SK-N-SH treated with all-trans-retinoic acid at 6 μM for 48 hours (cell line): ENCODE data around the gene MED20.

Experiments used
- ATAC-seq: fragments of 200-7000 bp; cut with Tn5 transposase; 3 replicates; pipeline ENCODE4 v1.9.1; 2020; ENCODE audit warnings: mild to moderate bottlenecking, moderate library complexity
- ARNTL ChIP-seq: fragments of 450-650 bp; formaldehyde crosslinking; IDR thresholded peaks from 2 replicates; pipeline ENCODE4 v1.5.0; 2020; ENCODE audit warnings: low read depth, mild to moderate bottlenecking, moderate library complexity, borderline replicate concordance
- BACH2 ChIP-seq: fragments of 250-450 bp; sonication (Bioruptor Pico); IDR thresholded peaks from 2 replicates; pipeline ENCODE4 v1.9.0; 2021; ENCODE audit warnings: mild to moderate bottlenecking, borderline replicate concordance
- CSDC2 ChIP-seq: fragments of 250-450 bp; sonication (Bioruptor Pico); IDR thresholded peaks from 2 replicates; pipeline ENCODE4 v1.5.0; 2020; ENCODE audit warnings: mild to moderate bottlenecking, moderate library complexity
- CSRNP3 ChIP-seq: fragments of 250-450 bp; sonication (Bioruptor Pico); IDR thresholded peaks from 2 replicates; pipeline ENCODE4 v1.5.1; 2021; ENCODE audit warnings: mild to moderate bottlenecking, moderate library complexity
- ESRRG ChIP-seq: fragments of 250-450 bp; sonication (Bioruptor Pico); IDR thresholded peaks from 2 replicates; pipeline ENCODE4 v1.6.1; 2021; ENCODE audit warnings: mild to moderate bottlenecking
- GLIS3 ChIP-seq: fragments of 250-450 bp; sonication (Bioruptor Pico); IDR thresholded peaks from 2 replicates; pipeline ENCODE4 v1.5.0; 2020; ENCODE audit warnings: mild to moderate bottlenecking, moderate library complexity
- ISL1 ChIP-seq: fragments of 250-450 bp; sonication (Bioruptor Pico); IDR thresholded peaks from 2 replicates; pipeline ENCODE4 v2.1.2; 2022; ENCODE audit warnings: mild to moderate bottlenecking, moderate library complexity
- OSR1 ChIP-seq: fragments of 250-450 bp; sonication (Bioruptor Pico); IDR thresholded peaks from 2 replicates; pipeline ENCODE4 v1.8.0; 2022; ENCODE audit warnings: moderate library complexity, mild to moderate bottlenecking, inconsistent platforms
- PATZ1 ChIP-seq: fragments of 250-450 bp; sonication (Bioruptor Pico); IDR thresholded peaks from 2 replicates; pipeline ENCODE4 v1.8.0; 2020; ENCODE audit warnings: mild to moderate bottlenecking, moderate library complexity, borderline replicate concordance
- POU6F1 ChIP-seq: fragments of 250-450 bp; sonication (Bioruptor Pico); IDR thresholded peaks from 2 replicates; pipeline ENCODE4 v1.8.0; 2021; ENCODE audit warnings: low read depth, mild to moderate bottlenecking, moderate library complexity, borderline replicate concordance
- PPARA ChIP-seq: fragments of 250-450 bp; sonication (Bioruptor Pico); IDR thresholded peaks from 2 replicates; pipeline ENCODE4 v1.5.0; 2020; ENCODE audit warnings: mild to moderate bottlenecking, borderline replicate concordance
- RARB ChIP-seq: fragments of 250-450 bp; sonication (Bioruptor Pico); IDR thresholded peaks from 2 replicates; pipeline ENCODE4 v1.8.0; 2021; ENCODE audit warnings: mild to moderate bottlenecking, moderate library complexity
- TCF4 ChIP-seq: fragments of 250-450 bp; sonication (Bioruptor Pico); IDR thresholded peaks from 2 replicates; pipeline ENCODE4 v1.8.0; 2021; ENCODE audit warnings: mild to moderate bottlenecking, moderate library complexity, borderline replicate concordance
- TOX ChIP-seq: fragments of 250-450 bp; sonication (Bioruptor Pico); IDR thresholded peaks from 2 replicates; pipeline ENCODE4 v1.8.0; 2021; ENCODE audit warnings: mild to moderate bottlenecking, moderate library complexity, borderline replicate concordance
- TSHZ2 ChIP-seq: fragments of 250-450 bp; sonication (Bioruptor Pico); IDR thresholded peaks from 2 replicates; pipeline ENCODE4 v1.5.0; 2020; ENCODE audit warnings: mild to moderate bottlenecking, moderate library complexity
- ZC3H10 ChIP-seq: fragments of 250-450 bp; sonication (Bioruptor Pico); IDR thresholded peaks from 2 replicates; pipeline ENCODE4 v1.5.1; 2021; ENCODE audit warnings: mild to moderate bottlenecking, moderate library complexity
- ZFP3 ChIP-seq: fragments of 250-450 bp; sonication (Bioruptor Pico); IDR thresholded peaks from 2 replicates; pipeline ENCODE4 v1.5.0; 2020; ENCODE audit warnings: mild to moderate bottlenecking, moderate library complexity
- ZFP30 ChIP-seq: fragments of 450-650 bp; formaldehyde crosslinking; IDR thresholded peaks from 2 replicates; pipeline ENCODE4 v1.5.0; 2022; ENCODE audit warnings: mild to moderate bottlenecking, moderate library complexity
- ZNF565 ChIP-seq: fragments of 450-650 bp; formaldehyde crosslinking; conservative IDR thresholded peaks from 2 replicates; pipeline ENCODE4 v1.5.0; 2020; ENCODE audit warnings: low read depth, mild to moderate bottlenecking, moderate library complexity
- ZNF70 ChIP-seq: fragments of 450-650 bp; formaldehyde crosslinking; IDR thresholded peaks from 2 replicates; pipeline ENCODE4 v1.5.0; 2020; ENCODE audit warnings: mild to moderate bottlenecking, moderate library complexity
- ZNF8 ChIP-seq: fragments of 450-650 bp; formaldehyde crosslinking; IDR thresholded peaks from 2 replicates; pipeline ENCODE4 v1.5.0; 2020; ENCODE audit warnings: mild to moderate bottlenecking, moderate library complexity

MED20 gene

DNA sequence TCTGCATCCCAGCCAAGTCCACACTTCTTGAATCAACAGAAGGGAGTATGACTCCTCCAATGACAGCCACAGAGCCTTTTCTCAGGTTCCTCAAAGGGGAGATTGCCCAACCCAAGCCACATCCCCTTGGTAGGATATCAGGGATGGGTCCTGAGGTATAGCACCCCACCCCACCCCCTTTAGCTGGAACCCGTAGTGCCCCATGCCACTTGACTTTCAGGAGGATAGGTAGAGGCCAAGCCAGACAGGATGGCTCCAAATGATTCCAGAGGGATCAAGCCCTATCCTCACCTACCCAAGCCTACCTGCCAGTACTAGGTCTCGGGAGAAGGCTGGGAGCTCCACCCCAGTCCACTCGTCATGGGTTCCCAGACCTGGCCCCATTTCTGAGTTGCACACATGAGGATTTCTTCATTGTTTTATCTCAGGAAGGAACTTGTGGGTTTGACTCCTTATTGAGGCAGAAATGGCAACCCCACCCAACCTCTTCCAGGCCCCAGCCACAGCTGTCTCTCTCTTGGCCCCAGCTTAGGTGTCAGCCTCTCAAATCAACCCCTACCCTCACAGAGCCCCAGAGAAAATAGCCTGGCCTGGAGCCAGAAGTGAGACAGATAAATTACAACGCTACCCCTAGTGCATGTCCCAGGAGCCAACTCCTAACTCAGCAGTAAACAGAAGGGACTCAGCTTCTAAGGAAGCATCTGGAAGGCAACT is 17.1 kb upstream of the MED20 start:
- ATAC-seq: no peak
- no peak for TF ChIP-seq TOX (CRISPR knock-in tag)
- TF ChIP-seq ZC3H10 (CRISPR knock-in tag): no peak
- TF ChIP-seq CSRNP3 (CRISPR knock-in tag): no peak
- no peak for TF ChIP-seq CSDC2
- no peak for TF ChIP-seq ZFP30 (CRISPR knock-in tag)
- no peak for TF ChIP-seq OSR1 (CRISPR knock-in tag)
- no peak for TF ChIP-seq PPARA (CRISPR knock-in tag)
- TF ChIP-seq POU6F1: no peak
- no peak for TF ChIP-seq ISL1 (CRISPR knock-in tag)
- TF ChIP-seq ZNF8 (CRISPR knock-in tag): no peak
- no peak for TF ChIP-seq TSHZ2
- no peak for TF ChIP-seq BACH2 (CRISPR knock-in tag)
- no peak for TF ChIP-seq ZNF70 (CRISPR knock-in tag)
- TF ChIP-seq ZFP3 (CRISPR knock-in tag): no peak
- TF ChIP-seq ESRRG (CRISPR knock-in tag): no peak
- no peak for TF ChIP-seq PATZ1 (CRISPR knock-in tag)
- no peak for TF ChIP-seq TCF4 (CRISPR knock-in tag)

DNA sequence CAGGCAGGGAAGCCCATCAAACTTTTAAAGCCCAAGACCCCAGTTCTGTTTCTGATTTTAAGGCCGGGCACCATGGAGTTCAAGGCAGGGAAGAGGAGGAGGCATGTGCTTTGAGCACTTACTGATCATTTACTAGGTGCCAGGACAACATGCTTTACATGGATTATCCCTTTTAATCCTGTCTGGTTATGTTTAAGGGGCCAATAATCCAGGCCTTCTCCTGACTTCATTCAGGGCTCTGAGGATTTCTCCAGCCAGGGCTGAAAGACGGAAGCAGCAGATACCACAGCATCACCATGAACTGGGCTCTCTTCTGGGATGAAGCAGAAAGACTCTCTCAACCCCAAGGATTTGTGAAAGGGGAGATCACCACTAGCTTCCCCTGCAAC is 16.5 kb upstream of the MED20 start:
- TF ChIP-seq BACH2 (CRISPR knock-in tag) (no peak), RARB (CRISPR knock-in tag) (no peak), PATZ1 (CRISPR knock-in tag) (no peak), ISL1 (CRISPR knock-in tag) (no peak), TCF4 (CRISPR knock-in tag) (no peak), TSHZ2 (no peak), ZFP30 (CRISPR knock-in tag) (no peak), ZNF565 (CRISPR knock-in tag) (no peak), OSR1 (CRISPR knock-in tag) (no peak), TOX (CRISPR knock-in tag) (no peak), ARNTL (CRISPR knock-in tag) (no peak), ZFP3 (CRISPR knock-in tag) (no peak), CSRNP3 (CRISPR knock-in tag) (no peak), POU6F1 (no peak), CSDC2 (no peak), GLIS3 (no peak), ZC3H10 (CRISPR knock-in tag) (no peak), ZNF8 (CRISPR knock-in tag) (no peak)
- ATAC-seq: no peak
